CD4-positive, alpha-beta T cell treated with Interleukin-21 for 1 hour (primary cell): ENCODE data around the gene RAD23A.
A peak's percentile ranks its signal among the peaks of the same experiment; 100 is the strongest.
"Not testable (repeated sequence)": the region's sequence is repeated elsewhere in the genome, so short reads cannot be mapped to it uniquely, and the experiment has no call there.

ENCODE experiments used
- DNase-seq: peaks from one replicate; pipeline ENCODE4 v3.0.0-alpha.2; 2020

RAD23A gene

DNA sequence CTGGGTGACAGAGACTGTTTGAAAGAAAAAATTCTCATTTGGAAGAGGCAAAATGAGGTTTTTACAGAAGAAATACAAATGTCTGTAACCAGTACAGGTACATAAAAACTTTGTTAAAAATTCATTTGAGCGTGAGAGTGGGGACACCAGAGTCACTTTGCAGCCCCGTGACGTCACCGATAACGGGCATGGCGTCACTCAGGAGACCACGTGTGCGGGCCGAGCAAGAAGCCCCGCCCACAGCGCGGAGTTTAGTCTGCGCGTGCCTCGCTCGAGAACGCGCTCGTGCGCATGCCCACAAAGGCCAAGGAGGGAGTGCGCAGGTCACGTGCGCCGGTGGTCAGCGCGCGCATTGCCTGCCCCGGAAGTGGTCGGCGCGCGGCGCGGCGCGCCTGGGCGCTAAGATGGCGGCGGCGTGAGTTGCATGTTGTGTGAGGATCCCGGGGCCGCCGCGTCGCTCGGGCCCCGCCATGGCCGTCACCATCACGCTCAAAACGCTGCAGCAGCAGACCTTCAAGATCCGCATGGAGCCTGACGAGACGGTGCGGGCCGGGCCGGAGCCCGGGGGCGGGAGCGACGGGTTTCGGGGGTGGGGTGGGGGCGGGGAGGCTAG, at the start of gene RAD23A:
Gene RAD23A, plus strand, starts transcription at position 384 of the 613 bp plus-strand sequence. Its CDS starts 87 bp downstream, at position 471.
- DNase-seq: peak; percentile 98

DNA sequence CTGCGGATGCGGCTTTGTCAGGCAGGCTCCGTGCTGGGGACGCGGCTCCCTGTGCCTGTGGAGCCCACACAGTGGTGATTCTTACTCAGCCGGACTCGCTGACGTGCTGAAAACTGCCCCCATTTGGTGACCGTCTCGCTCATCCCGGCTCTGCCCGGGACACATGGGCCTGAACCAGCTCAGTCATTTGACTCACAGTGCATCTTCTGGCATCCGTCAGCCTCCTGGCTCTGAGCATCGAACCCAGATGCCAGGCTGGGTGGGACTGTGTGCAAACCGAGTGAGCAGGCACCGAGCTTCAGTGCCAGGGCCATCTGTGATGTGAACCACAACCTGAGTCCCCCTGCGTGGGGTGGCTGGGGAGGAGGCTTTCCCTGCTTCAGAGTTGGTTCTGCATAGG, 49.2 kb upstream of the RAD23A start:
- DNase-seq: no peak

DNA sequence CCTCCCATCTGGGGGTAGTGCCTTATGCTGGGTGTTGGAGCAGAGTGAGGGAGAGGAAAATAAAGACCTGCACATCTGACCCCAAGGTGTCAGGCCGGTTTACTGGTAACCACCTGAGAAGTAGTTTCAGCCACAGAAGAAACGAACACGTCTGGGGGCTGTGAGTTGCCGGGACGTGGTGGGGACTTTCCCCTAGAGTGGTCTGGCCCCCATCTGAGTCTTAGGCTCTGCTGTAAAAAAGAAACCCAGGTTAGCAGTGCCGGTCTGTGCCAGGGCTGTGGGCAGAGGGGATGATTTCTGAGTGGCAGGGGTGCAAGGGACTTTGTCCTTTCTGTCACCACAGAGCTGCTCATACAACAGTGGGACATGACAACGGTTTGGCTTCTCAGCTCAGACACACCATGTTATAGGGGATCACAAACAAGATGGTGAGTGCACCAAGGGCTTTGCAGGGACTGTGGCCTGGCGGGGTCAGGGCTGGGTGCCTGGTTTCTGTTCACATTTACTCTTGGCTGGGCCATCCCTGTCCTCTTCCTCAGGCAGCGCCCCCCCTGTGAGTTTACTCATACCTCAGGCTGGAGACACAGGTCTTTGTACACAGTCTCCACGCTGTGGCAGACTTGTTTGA, 45.7 kb upstream of the RAD23A start:
- DNase-seq: no peak

DNA sequence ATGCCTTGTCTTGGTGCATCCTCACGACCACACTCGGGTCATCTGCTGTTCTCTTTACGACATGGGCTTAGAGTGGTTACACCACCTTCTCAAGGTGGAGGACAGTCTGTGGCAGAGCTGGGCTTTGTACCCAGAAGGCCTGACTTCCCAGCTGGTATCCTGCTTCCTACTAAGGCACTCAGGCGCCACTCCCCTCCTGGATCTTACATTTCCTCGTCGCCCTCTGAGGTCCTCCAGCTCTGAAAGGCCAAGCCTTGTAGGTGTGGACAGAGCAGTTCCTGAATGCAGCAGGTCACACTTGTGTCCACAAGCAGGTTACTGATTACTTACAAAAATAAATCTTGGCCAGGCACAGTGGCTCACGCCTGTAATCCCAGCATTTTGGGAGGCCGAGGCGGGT, 38.5 kb upstream of the RAD23A start:
- no peak for DNase-seq

DNA sequence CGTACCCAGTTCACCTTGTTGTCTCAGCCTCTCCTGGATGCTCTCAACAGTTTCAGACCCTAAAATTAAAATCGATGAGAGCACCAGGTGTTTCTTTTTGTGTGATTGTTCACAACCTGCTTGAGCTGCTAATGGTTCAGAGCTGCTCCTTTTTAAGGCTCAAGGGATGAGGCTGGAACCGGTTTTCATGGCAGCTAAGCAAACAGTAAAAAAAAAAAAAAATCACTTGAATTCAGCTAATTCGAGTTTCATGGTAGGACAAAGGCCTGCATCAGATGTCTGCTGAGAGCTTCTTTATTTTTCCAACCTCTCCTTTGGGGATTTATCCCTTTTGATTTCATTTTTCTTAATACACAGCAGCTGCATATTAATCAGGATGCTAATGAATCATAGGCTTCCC, 33.1 kb upstream of the RAD23A start:
- DNase-seq: no peak

DNA sequence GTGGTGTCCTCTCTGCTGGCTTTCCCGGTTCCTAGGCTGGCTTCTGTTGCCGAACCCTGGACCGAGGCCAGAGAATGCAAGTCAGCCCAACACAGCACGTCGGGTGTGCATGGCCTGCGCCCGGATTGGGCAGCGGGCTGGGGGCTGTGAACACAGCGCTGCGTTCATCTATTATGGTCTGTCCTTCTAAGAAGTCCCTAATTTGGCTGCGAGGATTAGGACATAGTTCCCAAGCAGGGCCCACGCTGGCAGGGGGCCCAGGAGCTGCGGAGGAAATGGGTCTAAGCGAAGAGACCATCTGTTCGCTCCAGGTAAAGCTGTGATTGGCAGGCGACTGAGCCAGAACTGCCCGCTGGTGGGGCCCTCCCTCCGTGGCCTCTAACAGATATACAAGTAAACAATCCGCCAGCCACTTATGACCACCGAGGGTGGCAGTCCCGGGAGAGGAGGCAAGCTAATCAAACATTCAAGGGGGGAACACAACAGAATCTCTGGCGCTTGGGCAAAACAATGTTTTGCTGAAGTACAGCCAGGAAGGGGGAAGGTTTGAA, 32.6 kb upstream of the RAD23A start:
- no peak for DNase-seq

DNA sequence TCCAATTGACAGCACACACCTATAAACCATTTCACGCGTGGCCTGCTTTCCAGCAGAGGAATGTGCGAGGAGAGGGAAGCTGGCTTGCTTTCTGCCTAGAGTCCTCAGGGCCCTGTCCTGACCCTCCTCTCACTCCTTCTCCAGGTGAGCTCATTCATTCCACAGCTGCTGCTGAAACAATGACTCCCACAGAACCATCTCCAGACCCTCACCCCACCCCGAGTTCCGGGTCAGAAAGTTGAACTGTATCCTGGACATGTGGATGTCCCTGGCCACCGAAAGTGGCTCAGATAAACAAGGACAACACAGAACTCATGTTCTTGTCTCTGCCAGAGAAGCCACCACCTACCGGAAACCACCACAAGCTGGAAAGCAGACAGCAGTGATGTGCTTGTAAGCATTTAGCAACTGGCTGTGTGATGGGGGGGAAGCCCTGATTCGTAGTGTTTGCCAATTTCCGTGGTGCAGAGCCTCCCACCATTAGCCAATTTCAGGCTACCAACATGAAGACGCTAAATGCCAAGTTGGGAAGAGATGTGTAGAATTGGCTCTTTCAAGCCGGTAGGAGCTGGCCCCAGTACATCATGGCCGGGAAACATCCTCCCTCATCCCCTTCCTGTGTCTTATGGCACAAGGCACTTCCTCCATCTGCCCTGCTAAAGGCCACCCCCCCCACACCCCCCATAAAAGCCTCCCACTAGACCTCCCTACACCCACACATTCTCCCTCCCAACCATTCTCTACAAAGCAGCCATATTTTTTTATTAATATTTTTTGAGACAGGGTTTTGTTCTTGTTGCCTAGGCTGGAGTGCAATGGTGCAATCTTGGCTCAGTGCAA, 31.6 kb upstream of the RAD23A start:
- peak; percentile 64 for DNase-seq

DNA sequence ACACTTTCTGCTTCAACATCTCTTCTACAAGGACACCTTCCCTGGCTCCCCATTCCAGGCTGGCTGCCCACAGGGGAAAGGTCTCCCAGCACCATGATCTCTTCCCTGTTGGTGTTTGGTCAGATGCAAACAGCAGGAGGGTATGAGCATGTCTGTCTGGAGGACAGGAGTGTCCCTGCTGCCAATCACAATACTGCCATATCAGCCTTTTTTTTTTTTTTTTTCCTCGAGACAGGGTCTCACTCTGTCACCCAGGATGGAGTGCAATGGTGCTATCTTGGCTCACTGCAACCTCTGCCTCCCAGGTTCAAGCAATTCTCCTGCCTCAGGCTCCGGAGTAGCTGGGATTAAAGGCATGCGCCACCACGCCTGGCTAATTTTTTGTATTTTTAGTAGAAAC, 29.8 kb upstream of the RAD23A start:
- DNase-seq: not testable (repeated sequence)

DNA sequence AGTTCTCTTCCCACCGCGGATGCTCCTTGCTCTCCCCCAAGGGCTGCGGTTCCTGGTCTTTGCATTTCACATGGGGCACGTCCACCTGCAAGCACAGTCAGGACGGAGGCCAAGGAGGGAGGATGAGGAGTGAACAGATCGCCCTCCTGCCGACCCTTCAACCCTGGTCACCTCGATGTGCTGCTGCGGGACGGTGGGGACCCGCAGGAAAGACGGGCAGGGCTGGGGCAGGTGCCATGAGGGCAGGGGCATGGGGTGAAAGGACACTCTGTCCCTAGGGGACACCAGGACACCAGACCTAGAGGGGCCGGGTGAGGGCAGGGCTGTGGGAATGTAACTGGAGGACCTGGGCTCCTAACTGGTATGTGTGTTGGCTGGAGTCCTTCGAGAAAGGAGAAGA, 27.4 kb upstream of the RAD23A start:
- DNase-seq: no peak

DNA sequence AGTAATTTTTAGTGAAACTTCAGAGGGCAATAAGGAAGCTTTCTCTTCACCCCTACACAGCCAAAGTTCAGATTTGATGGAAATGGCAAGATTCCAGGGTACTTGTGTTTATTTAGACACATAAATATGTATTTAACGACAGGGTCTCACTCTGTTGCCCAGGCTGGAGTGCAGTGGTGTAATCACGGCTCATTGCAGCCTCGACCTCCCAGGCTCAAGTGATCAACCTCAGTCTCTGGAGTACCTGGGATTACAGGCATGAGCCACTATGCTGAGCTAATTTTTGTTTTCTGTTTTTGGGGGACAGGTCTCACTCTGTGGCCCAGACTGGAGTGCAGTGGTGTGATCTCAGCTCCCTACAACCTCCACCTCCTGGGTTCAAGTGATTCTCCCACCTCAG, 24.6 kb upstream of the RAD23A start:
- no peak for DNase-seq

DNA sequence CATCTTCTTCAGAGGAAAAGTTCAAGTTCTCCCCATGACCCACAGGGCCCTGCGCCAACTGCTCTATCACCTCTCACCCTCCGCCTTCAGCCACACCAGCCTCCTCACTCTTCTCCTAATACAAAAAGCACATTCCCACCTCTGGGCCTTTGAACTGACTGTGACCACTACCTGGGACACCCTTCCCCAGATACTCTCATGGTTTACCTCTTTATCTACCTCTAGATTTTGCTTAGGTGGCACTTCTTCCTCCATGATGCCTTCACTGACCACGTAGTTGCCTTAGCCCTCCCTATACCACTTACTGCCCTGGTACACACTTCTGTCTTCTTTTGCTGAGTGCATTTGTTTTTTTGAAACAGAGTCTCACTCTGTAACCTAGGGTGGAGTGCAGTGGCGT, 22.7 kb upstream of the RAD23A start:
- no peak for DNase-seq

DNA sequence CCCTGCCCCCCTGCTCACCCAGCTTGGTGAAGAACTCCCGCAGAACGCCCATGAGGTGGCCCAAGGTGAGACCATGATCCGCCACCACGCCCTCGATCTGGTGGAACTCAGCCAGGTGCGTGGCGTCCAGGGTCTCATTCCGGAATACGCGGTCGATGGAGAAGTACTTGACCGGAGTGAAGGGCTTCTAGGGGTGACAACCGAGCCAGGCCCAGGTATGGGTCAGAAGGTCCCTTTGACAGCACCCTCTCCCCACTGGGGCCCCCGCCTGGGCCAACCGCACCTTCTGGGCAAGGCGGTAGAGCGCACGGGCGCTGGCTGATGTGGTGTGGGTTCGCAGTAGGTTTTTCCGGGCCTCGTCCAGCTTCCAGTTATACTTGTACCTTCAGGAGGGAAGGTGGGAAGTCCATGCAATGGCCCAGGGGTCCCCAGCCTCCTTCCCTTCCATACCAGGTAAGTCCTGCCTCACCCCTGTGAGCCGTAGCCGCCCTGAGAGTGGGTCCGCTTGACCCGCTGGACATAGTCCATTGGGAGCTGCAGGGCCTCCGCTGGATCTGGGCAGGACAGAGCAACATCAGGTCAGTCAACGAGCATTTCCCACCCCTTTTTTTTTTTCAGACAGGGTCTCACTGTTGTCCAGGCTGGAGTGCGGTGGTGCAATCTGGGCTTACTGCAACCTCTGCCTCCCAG, 20.9 kb upstream of the RAD23A start:
- no peak for DNase-seq

DNA sequence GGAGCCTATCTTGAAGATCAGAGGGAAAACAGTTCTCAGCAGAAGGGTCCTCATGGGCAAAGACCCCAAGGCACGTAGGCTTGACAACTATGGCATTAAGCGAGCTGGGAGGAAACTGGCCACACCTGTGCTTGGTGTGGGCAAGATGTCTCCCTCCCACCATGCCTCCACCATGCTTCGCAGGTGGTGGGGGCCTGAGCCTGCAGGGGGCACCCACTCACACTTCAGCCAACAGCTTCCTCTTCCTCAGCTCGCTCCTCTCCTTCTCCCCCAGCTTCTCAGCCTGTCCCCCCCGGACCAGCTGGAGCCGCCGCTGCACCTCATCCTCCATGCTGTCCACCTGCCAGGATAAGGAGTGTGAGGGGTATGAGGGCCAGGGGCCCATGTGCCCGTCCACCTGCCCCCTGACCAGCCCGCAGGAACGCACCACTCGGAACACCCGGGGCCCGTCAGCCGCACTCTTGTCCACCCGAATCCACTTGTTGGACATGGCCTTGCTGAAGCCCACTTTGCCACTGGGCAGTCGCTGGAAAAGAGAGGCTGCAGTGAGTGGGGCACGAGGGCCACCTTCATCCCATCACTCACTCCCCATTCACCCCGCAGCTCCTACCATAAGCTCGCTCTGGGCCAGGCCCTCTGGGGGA, 15.5 kb upstream of the RAD23A start:
- DNase-seq: no peak

DNA sequence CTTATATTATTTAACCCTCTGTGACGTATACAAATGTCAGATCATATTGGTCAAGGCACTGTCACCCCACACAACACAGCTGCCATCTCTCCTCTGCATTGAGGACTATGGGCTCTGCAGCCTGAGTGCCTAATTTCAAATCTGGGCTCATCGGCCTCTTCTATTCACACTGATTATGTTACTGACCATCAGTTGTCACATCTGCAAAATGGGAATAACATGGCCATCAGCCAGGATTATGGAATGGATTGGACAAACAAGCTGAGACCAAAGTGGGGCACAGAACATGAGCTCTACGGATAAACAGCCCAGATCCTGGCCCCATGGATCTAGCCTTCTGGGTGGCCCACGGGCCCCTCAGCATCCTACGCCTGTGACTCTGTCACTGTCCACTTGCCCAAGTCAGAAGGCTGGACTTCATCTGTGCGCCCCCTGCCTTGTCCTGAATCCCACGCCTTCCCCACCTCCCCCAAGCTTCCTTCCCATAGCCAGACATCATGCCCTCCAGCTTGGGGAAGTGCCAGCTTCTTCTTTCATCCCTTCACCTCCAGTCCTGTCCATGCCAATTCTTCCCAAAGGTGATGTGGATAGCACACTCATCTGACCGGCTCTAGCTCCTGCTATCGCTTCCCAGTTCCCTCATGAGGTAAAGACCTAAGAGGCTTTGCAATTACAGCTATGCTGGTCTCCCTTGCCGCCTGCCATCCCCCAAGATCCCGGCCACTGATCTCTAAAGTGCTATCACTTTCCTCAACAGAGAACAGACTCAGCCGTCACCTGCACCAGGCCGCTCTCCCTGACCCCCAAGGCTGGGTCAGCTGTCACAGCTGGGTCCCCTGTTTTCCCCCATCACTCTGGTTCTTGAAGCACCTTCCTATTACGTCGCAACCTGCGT, 13.0 kb upstream of the RAD23A start:
- DNase-seq: no peak

DNA sequence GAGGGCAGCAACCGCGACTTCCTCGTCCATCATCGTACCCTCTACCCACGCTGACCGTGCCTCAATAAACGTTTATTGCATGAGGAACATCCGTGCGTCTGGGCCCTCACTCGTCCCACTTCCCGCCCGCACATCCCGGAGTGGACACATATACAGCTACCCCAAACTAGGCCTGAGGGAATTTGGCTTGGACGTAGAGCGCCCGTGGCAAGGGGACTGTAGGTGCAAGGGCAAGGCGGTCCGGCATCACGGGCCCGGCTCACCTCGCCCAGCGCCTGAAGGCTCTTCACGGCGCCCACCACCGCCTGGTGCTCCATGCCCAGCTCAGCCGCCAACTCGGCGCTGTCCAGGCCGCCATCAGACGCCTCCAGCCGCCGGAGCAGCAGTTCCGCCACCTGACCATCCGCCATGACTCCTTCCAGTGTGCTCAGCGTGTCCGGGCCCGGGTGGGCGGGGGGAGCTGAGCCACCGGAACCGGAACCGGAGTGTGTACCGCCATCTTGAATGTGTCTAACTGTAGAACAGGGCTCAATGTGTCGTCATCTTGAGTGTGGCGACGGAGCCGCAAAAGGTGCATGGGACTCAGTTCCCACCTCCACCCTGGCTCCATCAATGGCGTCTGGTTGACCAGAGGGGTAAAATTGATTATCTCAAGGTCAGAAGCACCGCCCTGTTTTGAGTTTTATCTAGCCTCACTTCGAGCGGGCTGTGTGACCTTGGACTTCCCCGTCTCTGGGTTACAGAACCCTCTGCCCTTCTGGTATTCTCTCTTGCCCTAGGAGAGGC, 12.2 kb upstream of the RAD23A start, which contains the start of gene FARSA:
Gene FARSA, minus strand, starts transcription at position 425 of the 786 bp plus-strand sequence. Its CDS starts 15 bp downstream, at position 410.
- DNase-seq: peak; percentile 91

DNA sequence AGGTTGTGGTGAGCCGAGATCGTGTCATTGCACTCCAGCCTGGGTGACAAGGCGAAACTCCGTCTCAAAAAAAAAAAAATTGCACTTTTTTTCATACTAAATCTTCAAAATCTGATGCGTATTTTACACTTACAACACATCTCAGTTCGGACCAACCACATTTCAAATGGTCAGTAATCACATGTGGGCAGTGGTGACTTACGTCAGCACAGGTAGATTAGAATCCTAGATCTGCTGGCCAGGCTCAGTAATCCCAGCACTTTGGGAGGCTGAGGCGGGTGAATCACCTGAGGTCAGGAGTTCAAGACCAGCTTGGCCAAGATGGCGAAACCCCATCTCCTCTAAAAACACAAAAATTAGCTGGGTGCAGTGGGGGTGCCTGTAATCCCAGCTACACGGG, 10.6 kb upstream of the RAD23A start:
- DNase-seq: no peak

DNA sequence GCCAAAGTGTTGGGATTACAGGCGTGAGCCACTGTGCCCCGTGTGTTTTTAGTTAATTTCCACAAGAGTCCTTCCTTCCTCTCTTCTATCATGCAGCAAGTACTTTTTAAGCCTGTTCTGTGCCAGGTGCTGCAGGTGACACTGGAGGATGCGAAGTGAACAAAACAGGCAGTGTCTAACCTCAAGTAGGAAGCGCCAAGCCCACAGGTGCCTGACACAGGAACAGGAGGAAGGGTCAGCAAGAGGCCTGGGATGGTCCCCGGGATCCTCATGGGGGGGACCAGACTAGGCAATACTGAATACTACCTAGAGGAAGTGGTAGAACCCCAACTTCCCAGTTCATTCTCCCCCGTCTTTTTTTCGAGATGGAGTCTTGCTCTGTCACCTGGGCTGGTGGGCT, 9.1 kb upstream of the RAD23A start:
- no peak for DNase-seq

DNA sequence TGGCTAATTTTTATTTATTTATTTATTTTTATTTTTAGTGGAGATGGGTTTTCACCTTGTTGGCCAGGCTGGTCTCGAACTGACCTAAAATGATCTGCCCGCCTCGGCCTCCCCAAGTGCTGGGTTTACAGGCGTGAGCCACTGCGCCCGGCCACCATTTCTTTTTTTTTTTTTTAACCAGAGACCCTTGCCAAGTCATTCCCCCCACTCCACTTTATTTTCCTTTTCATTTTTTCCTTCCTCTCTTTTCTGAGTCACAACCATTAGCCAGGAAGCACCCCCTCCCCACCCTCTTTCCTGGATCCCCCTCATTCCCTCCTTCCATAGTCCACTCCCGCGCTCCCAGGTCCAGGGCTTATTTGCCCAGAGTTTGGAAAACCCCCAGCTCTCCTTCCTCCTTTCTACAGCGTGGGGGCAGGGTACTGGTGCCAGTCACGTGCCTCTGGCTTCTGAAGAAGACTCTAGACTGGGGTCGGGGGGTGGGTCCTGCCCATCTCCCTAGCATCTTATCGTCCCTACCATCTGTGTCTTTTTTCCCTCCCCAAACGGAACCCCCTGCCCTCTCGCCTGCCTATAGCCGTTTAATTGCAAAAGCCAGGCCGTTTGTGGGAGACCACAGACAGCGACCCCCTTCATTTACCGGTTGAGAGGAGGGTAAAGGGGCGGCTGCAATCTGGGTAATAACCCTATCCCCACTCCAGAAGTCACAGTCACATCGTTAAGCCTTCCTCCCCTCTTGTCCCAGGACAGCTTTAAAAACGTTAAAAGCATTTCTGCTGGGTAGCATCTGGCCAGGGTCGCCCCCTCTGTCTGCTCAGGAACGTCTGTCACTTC, 8.4 kb upstream of the RAD23A start:
- no peak for DNase-seq

DNA sequence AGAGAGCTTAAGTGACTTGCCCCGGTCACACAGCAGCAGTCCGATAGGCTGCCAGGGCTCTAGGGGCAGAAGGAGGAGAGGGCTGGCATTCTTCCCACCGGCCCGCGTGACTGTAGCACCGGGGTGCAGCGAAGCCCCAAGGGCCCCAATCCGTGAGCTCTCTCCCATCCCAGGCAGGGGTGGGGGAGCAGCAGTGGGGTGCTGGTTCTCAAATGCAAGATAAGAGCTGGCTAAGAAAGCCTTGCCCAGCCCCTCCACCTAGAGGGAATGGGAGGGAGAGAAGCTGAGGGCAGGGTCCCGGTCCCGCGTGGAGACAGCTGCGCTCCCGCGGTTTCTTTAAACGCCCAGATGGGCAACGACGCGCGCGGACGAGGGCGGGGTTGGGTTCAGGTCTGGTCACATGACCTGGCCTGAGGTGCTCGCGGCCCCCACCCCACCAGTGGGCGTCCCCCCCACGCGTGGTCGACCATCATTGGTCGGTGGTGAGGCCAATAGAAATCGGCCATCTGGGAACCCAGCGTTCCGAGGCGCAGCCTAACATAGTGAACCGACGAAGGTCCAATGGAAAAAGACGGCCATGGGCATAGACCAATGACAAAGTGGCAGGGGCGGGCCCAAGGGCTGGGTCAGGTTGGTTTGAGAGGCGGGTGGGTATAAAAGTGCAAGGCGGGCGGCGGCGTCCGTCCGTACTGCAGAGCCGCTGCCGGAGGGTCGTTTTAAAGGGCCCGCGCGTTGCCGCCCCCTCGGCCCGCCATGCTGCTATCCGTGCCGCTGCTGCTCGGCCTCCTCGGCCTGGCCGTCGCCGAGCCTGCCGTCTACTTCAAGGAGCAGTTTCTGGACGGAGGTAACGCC, 7.5 kb upstream of the RAD23A start, which contains the start of gene CALR:
Gene CALR, plus strand, starts transcription at position 683 of the 852 bp plus-strand sequence. Its CDS starts 71 bp downstream, at position 754.
- DNase-seq: peak; percentile 100
